Measurements from ENCODE around the gene TTC4.

GRCh38 chr1:54694771-54695170 is 20.9 kb upstream of the TTC4 start:
- TF ChIP-seq CTCF (IDR thresholded peaks at IDR 0.05) = no peak
- no peak for TF ChIP-seq EP300 (IDR thresholded peaks at IDR 0.05)
- no peak for TF ChIP-seq POLR2A (IDR thresholded peaks at IDR 0.05)

Measured in tibial nerve (tissue), 4 donors.